Stomach (tissue), 4 donors: ENCODE results near the gene FAM240A.

Experiments
- CTCF ChIP-seq, 7 experiments: fragments of 450-650 bp in 4 of 7; fragments of 200-600 bp in 3 of 7; sonication (generic) in 3 of 7; IDR thresholded peaks; one replicate each; pipeline ENCODE4 v1.5.1; 2016 to 2019; ENCODE audit warnings: antibody characterized with exemption in 7 of 7, control low read depth in 2 of 7, mild to moderate bottlenecking in 1 of 7
- EP300 ChIP-seq: sonication (generic); formaldehyde crosslinking; IDR thresholded peaks from one replicate; pipeline ENCODE4 v1.6.1; 2017; ENCODE audit warnings: antibody characterized with exemption
- POLR2A ChIP-seq, 4 donors: fragments of 450-650 bp; IDR thresholded peaks; one replicate each; pipeline ENCODE4 v1.6.1; 2016; ENCODE audit warnings: antibody characterized with exemption in 4 of 4, control low read depth in 2 of 4, mild to moderate bottlenecking in 1 of 4, moderate library complexity in 1 of 4
- POLR2AphosphoS5 ChIP-seq, 3 donors: sonication (generic); formaldehyde crosslinking; IDR thresholded peaks; one replicate each; pipeline ENCODE4 v1.6.1; 2016; ENCODE audit warnings: antibody characterized with exemption in 3 of 3

GRCh38 chr3:46639221-46639620, 26.9 kb downstream of the FAM240A start:
- TF ChIP-seq CTCF (IDR thresholded peaks at IDR 0.05) (no peak), POLR2A (IDR thresholded peaks at IDR 0.05) (no peak), EP300 (no peak), POLR2AphosphoS5 (IDR thresholded peaks at IDR 0.05) (no peak)
